COLO668 (cell line): ENCODE data around the gene TMTC4.

Experiments
- DNase-seq: peaks from one replicate; lab custom pipeline; 2025; ENCODE audit not compliant: unreplicated experiment; lab: John Stamatoyannopoulos, UW

The TMTC4 gene

GRCh38 chr13:100668408-100668807 is 6.2 kb downstream of the TMTC4 start:
- DNase-seq = no peak

DNA sequence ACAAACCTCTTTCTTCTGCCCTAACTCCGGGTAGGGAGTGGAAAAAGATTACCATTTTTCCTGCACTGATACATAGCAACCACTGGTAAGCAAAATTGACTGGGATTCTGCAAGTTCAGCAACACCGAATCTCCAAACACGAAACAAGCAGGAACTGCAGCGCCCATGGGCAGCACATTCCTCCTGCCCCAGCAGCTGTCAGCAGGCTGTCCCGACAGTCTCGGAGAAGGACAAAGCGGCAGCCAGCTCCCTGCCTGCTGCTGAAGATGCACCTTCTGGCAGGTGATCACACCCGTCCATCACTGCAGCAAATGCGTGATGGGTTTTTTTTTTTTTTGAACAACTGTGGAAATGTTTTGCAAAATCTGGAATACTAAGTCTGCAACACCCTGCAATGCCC is 6.7 kb downstream of the TMTC4 start:
- no peak for DNase-seq

DNA sequence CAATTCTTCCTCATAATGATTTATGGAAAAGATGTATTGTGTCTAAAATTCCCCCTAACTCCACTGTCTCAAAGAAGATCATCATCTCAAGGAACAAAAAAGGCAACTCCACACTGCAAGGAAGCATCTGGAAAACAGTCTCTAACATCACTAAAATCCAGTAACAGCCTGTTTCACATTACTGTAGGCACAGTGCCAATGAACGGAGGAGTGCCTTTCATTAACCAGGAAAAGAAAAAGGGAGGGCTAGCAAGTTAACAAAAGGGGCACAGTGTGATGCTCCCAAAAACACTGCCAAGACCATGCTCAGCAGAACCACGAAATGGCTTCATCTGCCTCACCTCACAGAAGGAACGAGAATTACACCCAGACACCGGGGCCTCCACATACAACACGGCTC is 8.5 kb downstream of the TMTC4 start:
- DNase-seq = no peak

DNA sequence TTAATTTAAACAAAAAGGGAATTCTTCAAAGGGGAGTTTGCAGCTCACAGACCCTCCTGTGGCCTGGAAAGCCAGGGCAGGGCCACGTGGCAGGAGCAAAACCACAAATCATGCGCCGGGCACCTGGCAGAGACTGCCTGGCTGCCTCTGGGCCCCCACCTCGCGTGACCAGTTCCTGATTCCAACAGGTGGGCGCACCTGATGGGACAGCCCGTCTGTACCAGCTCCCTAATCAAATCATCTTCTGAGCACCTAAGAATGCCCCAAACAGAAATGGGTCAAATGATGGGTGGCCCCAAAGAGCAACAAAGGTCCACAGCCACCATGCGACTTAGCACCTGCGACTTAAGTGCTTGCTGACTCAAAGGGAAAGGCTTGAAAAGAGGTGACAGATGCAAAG is 9.2 kb downstream of the TMTC4 start:
- no peak for DNase-seq

DNA sequence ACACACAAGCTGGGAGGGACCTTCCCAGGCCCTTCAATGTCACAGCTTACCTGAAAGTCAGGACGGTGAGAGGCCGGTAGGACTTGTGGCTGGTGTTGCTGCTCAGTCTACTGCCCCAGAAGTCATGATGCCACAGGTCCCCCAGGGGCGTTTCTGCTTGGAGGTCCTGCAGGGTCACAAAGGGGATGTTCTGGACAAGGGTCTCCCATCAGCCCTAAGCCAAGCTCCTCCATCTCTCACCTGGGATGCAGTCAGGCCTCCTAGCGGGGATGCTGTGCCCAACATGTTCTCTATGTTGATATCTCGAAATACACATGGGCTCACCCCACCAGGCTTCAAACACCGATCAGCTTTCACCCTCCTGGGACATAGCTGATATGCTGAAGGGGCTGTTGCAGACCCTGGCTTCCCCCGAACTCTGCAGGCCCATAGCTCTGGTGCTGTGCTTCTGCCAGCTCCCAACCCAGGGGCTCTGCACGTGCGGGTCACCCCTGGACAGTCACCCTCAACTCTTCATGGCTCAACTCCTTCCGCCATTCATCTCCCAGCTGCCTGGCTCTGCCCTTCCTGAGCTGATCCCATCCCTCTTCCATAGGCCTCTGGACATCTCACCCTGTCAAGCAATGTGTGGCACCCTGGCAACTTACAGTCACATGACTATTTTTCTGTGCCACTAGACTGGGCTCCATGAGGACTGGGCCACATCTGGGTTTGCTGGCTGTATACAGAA is 10.3 kb downstream of the TMTC4 start:
- DNase-seq = no peak

- no peak for DNase-seq
Measured at GRCh38 chr13:100662468-100663211, 12.0 kb downstream of the TMTC4 start.

DNA sequence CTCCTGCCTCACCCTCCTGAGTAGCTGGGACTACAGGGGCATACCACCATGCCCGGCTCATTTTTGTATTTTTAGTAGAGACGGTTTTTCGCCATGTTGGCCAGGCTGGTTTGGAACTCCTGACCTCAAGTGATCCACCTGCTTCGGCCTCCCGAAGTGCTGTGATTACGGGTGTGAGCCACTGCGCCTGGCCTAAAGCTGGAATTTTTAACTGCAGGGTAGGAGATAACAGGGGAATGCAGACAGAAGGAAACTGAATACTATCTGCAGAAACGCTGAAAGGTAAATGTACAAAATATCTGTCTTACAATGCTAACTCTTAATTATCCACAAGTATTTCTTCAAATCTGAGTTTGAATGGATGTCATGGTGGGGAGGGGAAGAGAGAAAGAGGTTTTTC is 13.8 kb downstream of the TMTC4 start:
- DNase-seq = no peak

GRCh38 chr13:100659578-100659977 is 15.0 kb downstream of the TMTC4 start:
- no peak for DNase-seq

GRCh38 chr13:100658363-100658762 is 16.2 kb downstream of the TMTC4 start:
- no peak for DNase-seq

GRCh38 chr13:100657881-100658315 is 16.7 kb downstream of the TMTC4 start:
- DNase-seq = no peak

DNA sequence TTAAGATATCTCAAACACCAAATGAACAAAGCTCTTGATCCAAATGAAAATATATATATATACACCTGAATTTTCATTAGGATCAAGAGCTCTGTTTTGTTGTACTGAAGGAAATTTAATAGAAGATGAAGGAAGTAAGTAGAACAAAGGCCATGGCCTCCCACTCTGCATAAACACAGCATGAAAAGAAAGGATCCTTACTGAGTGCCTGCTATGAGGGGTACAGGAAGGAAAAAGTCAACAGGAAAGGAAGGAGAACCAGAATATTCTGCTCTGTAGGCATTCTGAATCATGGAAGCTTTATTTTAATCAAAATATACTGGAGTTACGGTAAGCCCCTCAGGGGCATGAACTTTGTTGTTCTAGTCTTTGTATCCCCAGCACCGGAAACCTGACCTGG is 22.1 kb downstream of the TMTC4 start:
- DNase-seq = no peak

GRCh38 chr13:100650326-100650725 is 24.3 kb downstream of the TMTC4 start:
- no peak for DNase-seq

- no peak for DNase-seq
Measured at GRCh38 chr13:100648354-100648753, 26.2 kb downstream of the TMTC4 start.

GRCh38 chr13:100646871-100647270 is 27.7 kb downstream of the TMTC4 start:
- DNase-seq = no peak

- DNase-seq = peak; percentile 64
Measured at GRCh38 chr13:100646030-100646673, 28.4 kb downstream of the TMTC4 start.

DNA sequence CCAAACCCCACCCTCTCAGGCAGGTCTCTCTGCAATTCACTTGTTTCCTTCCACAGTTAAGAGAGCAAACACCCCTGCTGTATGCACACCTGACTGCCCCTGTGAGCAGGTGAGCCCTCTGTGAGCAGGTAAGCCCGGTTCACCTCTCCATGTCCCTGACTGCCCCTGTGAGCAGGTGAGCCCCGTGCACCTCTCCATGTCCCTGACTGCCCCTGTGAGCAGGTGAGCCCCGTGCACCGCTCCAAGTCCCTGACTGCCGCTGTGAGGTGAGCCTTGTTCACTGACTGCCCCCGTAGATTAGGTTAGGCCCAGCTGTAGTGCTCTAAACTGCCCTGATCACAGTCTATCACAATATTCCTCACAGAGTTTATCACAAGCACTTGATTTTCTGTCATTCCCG is 29.2 kb downstream of the TMTC4 start:
- DNase-seq = peak; percentile 96

DNA sequence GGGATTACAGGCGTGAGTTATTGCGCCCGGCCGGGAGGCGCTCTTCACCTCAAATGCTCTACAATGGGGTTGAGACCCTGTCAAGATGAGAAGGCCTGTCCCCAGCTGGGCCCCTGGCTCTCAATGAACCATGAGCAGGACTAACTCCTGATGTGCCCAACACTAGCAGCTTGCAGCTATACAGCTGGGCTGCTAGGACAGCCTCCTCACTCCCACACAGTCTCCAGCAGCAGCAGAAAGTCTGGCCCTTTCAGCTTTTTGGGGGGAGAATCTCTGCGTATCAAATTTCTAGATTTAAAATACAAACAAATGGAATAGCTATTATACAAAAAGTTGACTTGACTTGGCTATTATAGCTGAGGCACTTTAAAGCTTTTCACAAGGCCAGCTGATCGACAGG is 30.2 kb downstream of the TMTC4 start:
- DNase-seq = no peak

- no peak for DNase-seq
Measured at GRCh38 chr13:100637796-100638195, 36.8 kb downstream of the TMTC4 start.

GRCh38 chr13:100637380-100637779 is 37.2 kb downstream of the TMTC4 start:
- DNase-seq = no peak

DNA sequence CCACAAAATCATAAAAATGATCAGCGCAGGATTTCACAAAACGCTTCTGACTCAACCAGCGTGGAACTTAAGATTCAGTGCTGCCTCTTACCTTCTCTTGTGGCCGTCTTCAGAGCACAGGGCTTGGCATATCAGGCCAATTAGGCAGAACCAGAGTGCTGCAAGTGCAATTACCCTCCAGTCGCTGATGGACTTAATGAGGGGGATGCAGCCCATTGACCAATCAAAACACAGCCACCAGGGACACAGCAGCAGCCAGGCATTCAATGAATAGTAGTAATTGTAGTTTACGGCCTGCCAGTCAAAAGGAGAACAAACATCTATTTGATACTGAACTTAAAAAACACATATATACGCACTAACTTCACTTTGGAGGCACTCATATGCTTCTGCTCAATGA is 38.2 kb downstream of the TMTC4 start:
- DNase-seq = no peak

- DNase-seq = no peak
Measured at GRCh38 chr13:100636004-100636403, 38.6 kb downstream of the TMTC4 start.

DNA sequence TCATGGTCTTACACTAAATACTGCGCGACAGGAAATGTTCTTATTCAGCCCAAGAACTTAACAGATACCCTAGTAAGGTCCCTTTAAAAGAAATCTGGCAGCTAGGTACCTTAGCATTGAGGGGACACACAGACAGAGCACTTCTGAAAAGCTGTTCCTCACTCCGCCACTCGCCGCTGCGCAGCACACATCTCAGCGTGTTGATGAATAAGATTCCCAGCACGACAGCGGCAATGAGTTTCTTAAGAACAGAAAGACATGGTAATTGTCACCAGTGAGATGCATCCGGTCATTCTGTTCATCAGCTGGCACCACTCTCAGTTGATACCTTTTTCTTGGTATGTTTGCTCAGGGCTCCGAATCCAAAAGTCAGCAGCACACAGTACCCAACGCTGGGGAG is 39.9 kb downstream of the TMTC4 start:
- DNase-seq = no peak
